ENCODE measurements around the gene LRCH1.

LRCH1 gene

DNA sequence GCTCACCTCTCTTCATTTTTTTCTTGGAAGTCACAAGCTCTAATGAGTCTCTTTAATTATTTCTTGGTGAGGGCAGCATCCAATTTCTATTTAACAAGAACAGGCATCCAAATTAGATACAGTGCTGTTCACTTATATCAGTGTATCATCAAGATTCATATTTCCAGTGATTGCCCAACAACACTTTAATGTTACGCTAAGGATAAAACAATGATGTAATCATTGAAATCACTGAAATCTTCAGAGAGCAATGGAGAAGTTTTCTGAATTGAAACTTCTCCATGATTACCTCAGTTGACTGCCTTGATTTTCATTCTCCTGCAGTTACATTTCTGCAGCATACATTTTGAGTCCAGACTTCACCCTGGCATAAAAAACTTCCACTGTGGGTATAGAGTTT is 17.1 kb upstream of the LRCH1 start:
- no peak for DNase-seq

DNA sequence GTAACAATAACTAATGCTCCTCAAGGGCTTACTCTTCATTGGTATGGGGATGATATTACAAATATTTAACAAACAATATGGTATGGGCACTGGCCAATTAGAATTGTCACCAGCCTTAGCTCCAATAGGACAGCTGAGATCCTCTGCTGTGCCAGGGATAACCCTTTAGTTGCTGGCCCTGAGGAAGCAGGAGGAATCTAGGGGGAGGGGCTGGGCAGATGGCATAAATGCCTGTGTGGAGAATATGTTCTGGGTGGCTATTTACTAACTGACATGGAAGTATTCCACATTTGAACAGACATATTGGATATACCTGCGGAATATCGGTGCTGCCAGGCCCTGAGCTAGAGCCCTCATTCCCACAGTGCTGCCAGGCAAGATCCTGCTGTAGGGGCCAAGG is 16.6 kb upstream of the LRCH1 start:
- DNase-seq, result no peak

- DNase-seq, result no peak
Observed at GRCh38 chr13:46539231-46539630, 13.7 kb upstream of the LRCH1 start.

DNA sequence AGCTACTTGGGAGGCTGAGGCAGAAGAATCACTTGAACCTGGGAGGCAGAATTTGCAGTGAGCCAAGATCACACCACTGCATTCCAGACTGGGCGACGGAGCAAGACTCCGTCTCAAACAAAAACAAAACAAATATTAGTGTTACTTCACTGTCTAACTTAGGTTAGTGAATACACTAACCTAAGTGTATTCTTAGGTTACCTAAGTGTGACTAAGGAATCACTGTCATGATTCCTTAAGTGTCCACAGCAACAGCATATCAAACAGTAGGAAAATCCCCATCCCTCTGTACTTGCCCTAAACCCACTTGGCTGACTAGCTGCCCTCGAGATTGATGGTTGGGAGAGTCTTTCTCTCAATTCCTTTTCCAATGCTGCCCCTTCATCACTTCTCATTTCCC is 11.8 kb upstream of the LRCH1 start:
- DNase-seq, result no peak

DNA sequence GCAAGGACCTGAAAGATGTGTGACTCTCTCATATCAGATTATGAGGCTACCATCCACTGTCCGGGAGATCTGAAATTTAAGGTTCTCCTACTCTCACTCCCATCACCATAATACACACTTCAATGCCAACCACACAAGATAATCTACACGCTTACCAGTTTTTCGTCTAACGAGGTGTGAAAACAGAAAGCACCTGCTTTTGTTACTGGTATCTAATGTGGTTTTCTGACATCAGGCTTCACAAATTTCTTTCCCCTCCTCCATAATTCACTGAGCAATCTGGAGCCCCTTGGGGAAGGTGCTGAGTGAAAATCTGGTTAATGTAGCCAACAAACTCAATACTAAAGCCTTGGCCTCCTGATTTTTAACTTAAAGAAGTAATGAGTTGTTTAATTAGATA is 10.1 kb upstream of the LRCH1 start:
- DNase-seq, result no peak

- DNase-seq, result peak; percentile 54
Observed at GRCh38 chr13:46543287-46543686, 9.7 kb upstream of the LRCH1 start.

DNA sequence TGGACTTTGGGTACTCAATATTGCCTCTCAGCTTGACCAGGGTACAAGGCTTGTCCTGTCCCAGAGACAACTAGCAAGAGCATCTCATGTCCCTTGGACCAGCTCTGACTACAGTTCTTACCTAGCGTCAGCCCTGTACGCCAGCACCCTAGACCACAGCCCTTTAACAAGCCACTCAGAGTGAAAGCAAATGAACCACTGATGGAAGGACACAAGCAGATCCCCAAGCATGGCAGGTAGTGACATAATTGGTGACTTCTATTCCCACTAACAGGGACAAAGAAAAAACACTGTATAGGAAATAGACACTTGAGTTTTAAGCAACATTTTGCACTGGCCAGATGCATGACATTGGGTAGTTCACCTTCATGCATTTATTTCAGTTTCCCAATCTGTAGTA is 8.8 kb upstream of the LRCH1 start:
- no peak for DNase-seq

DNA sequence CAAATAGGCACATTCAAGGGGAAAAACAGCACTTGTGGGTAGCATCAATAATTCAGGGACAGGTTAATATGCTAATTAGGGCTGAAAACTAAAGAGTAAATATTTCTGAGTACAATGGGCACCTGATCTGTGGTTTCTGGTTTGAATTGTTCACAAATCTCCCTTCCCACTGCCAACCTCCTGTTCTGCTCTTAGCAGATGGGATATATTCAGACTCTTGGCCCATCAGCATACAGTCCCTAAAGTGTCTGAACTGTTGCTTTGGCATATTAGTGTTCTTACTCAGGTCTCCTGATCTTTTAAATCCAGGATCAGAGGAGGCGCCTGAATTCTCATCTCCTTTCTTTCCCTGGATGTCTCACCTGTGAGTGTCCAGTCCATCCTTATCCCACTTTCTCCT is 8.2 kb upstream of the LRCH1 start:
- DNase-seq, result no peak

GRCh38 chr13:46546084-46546768 is 6.7 kb upstream of the LRCH1 start:
- no peak for DNase-seq

GRCh38 chr13:46550822-46551221 is 2.1 kb upstream of the LRCH1 start:
- DNase-seq, result no peak

GRCh38 chr13:46551410-46552302 is 1.3 kb upstream of the LRCH1 start:
- peak; percentile 57 for DNase-seq

DNA sequence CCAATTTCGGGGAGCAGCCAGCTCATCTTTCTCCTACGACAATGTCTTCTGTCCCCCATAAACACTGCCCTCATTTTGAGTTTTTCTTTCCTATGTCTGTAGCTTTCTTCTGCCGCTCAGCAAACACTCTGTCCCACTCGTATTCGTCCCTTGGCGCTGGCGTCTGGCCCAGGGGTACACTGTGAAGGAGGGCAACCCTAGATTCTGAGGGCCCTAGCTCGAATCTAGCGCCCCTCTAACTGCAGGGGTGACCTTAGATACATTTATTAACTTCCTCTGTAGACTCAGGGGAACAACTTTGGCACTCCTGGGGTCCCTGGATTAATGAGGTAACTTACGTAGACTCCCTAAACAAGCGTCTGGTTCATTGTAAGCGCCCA is 677 bp upstream of the LRCH1 start:
- DNase-seq, result no peak

- no peak for DNase-seq
Observed at GRCh38 chr13:46553521-46553885, 533 bp downstream of the LRCH1 start.

DNA sequence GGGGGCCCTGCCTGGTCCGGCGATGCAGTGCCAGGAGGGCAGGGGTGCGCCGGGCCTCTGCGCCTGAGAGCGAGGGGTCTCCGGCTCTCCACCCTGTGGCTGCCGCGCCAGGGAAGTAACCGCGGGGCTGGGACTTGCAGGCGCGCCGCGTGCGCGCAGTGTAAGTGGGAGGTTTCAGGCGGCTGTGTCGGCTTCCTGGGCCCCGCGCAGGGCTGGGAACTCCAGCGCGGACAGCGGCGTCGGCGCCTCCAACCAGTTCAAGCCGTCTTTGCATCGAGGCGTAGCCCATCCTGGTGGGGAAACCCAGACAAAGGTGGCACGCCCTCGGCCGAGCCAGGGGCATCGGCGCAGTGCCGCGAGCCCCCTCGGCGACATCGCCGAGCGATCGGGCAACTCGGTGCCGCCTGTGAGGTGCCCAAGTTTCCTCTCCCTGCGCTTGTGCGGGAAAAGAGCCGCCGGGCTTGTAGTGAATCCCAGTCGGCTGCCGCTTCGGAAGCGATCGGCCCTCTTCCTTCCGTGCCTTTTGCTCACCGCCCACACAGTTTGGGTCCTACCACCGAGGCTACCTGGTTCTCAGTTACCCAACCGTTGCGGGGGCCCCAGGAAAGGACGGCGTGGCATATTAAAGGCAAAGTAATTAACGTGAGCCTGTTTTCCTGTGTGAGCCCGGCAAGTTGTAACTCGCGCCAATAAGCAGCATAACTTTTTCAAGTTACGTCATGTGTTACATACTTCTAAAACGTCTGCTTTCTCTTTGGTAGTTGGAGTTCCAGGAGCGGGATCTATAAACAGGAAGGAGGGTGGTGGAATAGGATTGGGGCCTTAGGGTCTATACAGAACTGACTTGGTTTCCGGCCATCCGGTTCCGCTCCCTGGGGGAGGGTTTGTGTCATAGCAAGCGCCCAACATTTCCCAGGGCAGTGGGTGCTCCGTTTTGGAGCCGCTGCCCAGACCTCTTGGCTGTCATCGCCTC is 1.2 kb downstream of the LRCH1 start:
- DNase-seq, result peak; percentile 27

DNA sequence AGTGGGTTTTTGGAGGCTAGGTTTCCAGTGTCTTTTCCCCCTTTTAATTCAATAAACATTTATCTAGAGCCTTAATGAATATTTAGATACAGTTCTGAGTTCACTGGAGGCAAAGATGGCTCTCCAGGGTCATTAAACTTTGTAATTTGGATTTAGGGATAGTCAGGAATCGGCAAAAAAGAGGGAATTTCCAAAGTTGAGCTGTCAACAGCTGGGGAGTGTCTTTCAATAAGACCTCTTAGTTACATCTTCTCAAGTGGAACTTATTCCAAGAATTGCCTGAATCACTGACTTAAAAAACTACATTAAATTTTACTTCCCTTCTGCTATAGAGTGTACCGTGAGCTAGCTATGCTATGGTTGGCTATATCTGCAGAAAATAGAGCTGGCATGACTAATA is 2.0 kb downstream of the LRCH1 start:
- DNase-seq, result no peak

- no peak for DNase-seq
Observed at GRCh38 chr13:46555722-46556417, 2.9 kb downstream of the LRCH1 start.

GRCh38 chr13:46556418-46556779 is 3.4 kb downstream of the LRCH1 start:
- DNase-seq, result no peak

- no peak for DNase-seq
Observed at GRCh38 chr13:46559272-46559805, 6.4 kb downstream of the LRCH1 start.

GRCh38 chr13:46560778-46561177 is 7.8 kb downstream of the LRCH1 start:
- no peak for DNase-seq

DNA sequence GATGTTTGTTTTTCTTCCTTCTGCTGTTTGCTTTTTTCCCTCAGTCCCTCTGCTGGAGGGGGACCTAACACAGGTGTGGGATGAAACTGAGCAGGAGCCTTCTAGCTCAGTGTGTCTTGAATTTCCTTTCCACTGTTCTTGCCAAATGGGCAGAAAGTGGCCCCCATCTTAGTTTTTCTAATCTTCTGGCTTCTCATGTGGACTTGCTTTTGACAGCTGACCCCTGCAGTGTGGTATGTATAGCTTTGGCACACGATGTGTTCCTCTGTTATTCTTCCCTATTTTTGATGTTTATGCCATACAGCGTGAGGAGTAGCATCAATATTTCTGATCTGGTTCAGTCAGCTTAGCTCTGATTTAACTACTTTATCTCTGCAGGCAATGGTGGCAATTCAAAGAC is 8.3 kb downstream of the LRCH1 start:
- no peak for DNase-seq

DNA sequence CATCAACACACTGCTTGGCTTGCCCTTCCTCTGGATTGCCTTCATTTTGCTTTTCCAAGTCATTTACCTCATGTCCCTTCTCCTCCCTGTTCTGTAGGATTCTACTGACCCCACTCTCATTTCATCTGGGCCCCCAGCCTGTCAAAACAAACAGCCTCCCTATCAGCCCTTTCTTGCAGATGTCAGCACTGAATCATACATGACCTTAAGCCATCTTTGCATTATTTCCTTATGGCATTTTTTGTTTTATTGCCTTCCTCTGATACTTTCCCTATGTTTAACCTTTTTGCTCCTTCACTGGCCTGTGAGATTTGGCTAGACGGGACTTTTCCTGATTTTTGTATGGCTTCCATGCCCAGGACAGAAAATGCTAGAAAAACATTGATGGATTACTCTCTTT is 8.7 kb downstream of the LRCH1 start:
- DNase-seq, result no peak

DNA sequence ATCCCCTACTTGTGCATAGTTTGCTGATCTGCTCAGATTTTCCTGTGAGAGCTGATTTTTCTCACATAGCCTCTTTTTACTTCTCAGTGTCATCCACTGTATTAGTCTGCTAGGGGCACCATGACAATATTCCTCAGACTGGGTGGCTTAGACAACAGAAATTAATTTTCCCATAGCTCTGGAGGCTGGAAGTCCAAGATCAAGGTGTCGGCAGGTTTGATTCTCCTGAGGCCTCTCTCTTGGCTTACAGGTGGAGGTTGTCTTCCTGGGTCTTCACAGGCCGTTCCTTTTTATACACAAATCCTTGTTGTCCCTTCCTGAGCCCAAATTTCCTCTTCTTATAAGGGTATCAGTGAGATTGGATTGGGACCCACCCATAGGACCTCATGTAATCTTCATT is 9.2 kb downstream of the LRCH1 start:
- no peak for DNase-seq

- DNase-seq, result no peak
Observed at GRCh38 chr13:46562581-46562980, 9.6 kb downstream of the LRCH1 start.

Measured in NCI-H446 treated with DMSO at 0.1 percent for 48 hours (cell line).